ENCODE results near the gene LRRC4. TPM values are rescaled to one million over a fixed set of nuclear protein-coding genes. Genes with fewer than 3 reads are reported as not detected.

Gene LRRC4
- total RNA-seq, 1 experiment from 2014 or later = 0.26 TPM

- ChIA-PET CTCF (no interaction called here), POLR2A (ENCODE audit: unreplicated experiment) (no interaction called here)
- no TSS peak for BruUV-seq (replicated peaks)
- H3F3A ChIP-seq (ENCODE audit: low read length, unreplicated experiment) = no peaks in the 10 kb centered on the region
- intact Hi-C loops (cut with micrococcal nuclease) = no loop called here
- no peaks in the 10 kb centered on the region for H3K9me3 ChIP-seq (ENCODE audit: low read length)
- H3K4me2 ChIP-seq (ENCODE audit: low read length) = peak overlapping the region; percentile 47; the same call in 1 of the 2 replicates
- H3K79me2 ChIP-seq (ENCODE audit: low read length) = no peaks in the 10 kb centered on the region
- no peak overlapping the region for H2AFZ ChIP-seq (ENCODE audit: low read length)
- TF ChIP-seq CTCF (conservative IDR thresholded peaks at IDR 0.05; ENCODE audit: low read depth, low read length) (no peak), EZH2phosphoT487 (IDR thresholded peaks at IDR 0.05; ENCODE audit: borderline replicate concordance, low read length) (no peak), EZH2 (IDR thresholded peaks at IDR 0.05; ENCODE audit: low read length, unreplicated experiment) (no peak)
- no peaks in the 10 kb centered on the region for H3K9me2 ChIP-seq (replicated peaks; ENCODE audit: low read length)
- no peak overlapping the region for H3K9ac ChIP-seq (ENCODE audit: low read length)
- H3K4me1 ChIP-seq (ENCODE audit: insufficient read depth, low read length) = peaks cover 14% of the 10 kb centered on the region
- H4K20me1 ChIP-seq (ENCODE audit: low read length) = peaks cover 9% of the 10 kb centered on the region; the same call in 1 of the 2 replicates
- peaks cover 10% of the 10 kb centered on the region for H3K36me3 ChIP-seq (ENCODE audit: low read depth, low read length)
- no peaks in the 10 kb centered on the region for H3K27me3 ChIP-seq (ENCODE audit: low read length)
- H3K27ac ChIP-seq (ENCODE audit: low read length) = no peak overlapping the region
- ATAC-seq (peak; percentile 61), DNase-seq (peak; percentile 80)
- H3K4me3 ChIP-seq (ENCODE audit: low read length) = no peak overlapping the region
Measured at GRCh38 chr7:128041203-128041602, 10.0 kb upstream of the LRRC4 start.

GRCh38 chr7:128040205-128040604 lies 9.0 kb upstream of the LRRC4 start:
- Histone ChIP-seq H3F3A (ENCODE audit: low read length, unreplicated experiment) (no peaks in the 10 kb centered on the region), H2AFZ (ENCODE audit: low read length) (no peak overlapping the region), H3K9me2 (replicated peaks; ENCODE audit: low read length) (no peaks in the 10 kb centered on the region), H3K9me3 (ENCODE audit: low read length) (no peaks in the 10 kb centered on the region), H3K4me1 (ENCODE audit: insufficient read depth, low read length) (peaks cover 14% of the 10 kb centered on the region), H3K27ac (ENCODE audit: low read length) (no peak overlapping the region), H3K79me2 (ENCODE audit: low read length) (no peaks in the 10 kb centered on the region), H3K36me3 (ENCODE audit: low read depth, low read length) (peaks cover 10% of the 10 kb centered on the region), H4K20me1 (ENCODE audit: low read length) (peaks cover 9% of the 10 kb centered on the region; the same call in 1 of the 2 replicates), H3K9ac (ENCODE audit: low read length) (no peak overlapping the region), H3K4me2 (ENCODE audit: low read length) (no peak overlapping the region), H3K4me3 (ENCODE audit: low read length) (no peak overlapping the region), H3K27me3 (ENCODE audit: low read length) (no peaks in the 10 kb centered on the region)
- DNase-seq (no peak), ATAC-seq (no peak)
- CTCF ChIA-PET = no interaction called here
- POLR2A ChIA-PET (ENCODE audit: unreplicated experiment) = no interaction called here
- intact Hi-C loops (cut with micrococcal nuclease) = no loop called here
- BruUV-seq (replicated peaks) = no TSS peak
- TF ChIP-seq EZH2 (IDR thresholded peaks at IDR 0.05; ENCODE audit: low read length, unreplicated experiment) (no peak), CTCF (conservative IDR thresholded peaks at IDR 0.05; ENCODE audit: low read depth, low read length) (no peak), EZH2phosphoT487 (IDR thresholded peaks at IDR 0.05; ENCODE audit: borderline replicate concordance, low read length) (no peak)

GRCh38 chr7:128039544-128039953 lies 8.3 kb upstream of the LRRC4 start:
- Histone ChIP-seq H3K9me3 (ENCODE audit: low read length) (no peaks in the 10 kb centered on the region), H3K36me3 (ENCODE audit: low read depth, low read length) (peaks cover 10% of the 10 kb centered on the region), H3K79me2 (ENCODE audit: low read length) (no peaks in the 10 kb centered on the region), H3K4me1 (ENCODE audit: insufficient read depth, low read length) (peaks cover 14% of the 10 kb centered on the region), H3K9ac (ENCODE audit: low read length) (no peak overlapping the region), H4K20me1 (ENCODE audit: low read length) (peaks cover 9% of the 10 kb centered on the region; the same call in 1 of the 2 replicates), H3F3A (ENCODE audit: low read length, unreplicated experiment) (no peaks in the 10 kb centered on the region), H3K27ac (ENCODE audit: low read length) (no peak overlapping the region), H2AFZ (ENCODE audit: low read length) (no peak overlapping the region), H3K4me2 (ENCODE audit: low read length) (no peak overlapping the region), H3K9me2 (replicated peaks; ENCODE audit: low read length) (no peaks in the 10 kb centered on the region), H3K4me3 (ENCODE audit: low read length) (no peak overlapping the region), H3K27me3 (ENCODE audit: low read length) (no peaks in the 10 kb centered on the region)
- no peak for DNase-seq
- BruUV-seq (replicated peaks) = no TSS peak
- intact Hi-C loops (cut with micrococcal nuclease) = no loop called here
- TF ChIP-seq EZH2 (IDR thresholded peaks at IDR 0.05; ENCODE audit: low read length, unreplicated experiment) = no peak
- ChIA-PET POLR2A (ENCODE audit: unreplicated experiment) (no interaction called here), CTCF (no interaction called here)
- ATAC-seq = no peak
